ENCODE results near the gene TCHP.

- TF ChIP-seq, protein P1, sequence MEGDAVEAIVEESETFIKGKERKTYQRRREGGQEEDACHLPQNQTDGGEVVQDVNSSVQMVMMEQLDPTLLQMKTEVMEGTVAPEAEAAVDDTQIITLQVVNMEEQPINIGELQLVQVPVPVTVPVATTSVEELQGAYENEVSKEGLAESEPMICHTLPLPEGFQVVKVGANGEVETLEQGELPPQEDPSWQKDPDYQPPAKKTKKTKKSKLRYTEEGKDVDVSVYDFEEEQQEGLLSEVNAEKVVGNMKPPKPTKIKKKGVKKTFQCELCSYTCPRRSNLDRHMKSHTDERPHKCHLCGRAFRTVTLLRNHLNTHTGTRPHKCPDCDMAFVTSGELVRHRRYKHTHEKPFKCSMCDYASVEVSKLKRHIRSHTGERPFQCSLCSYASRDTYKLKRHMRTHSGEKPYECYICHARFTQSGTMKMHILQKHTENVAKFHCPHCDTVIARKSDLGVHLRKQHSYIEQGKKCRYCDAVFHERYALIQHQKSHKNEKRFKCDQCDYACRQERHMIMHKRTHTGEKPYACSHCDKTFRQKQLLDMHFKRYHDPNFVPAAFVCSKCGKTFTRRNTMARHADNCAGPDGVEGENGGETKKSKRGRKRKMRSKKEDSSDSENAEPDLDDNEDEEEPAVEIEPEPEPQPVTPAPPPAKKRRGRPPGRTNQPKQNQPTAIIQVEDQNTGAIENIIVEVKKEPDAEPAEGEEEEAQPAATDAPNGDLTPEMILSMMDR (IDR thresholded peaks at IDR 0.05), result no peak
- TF ChIP-seq POLR2A (IDR thresholded peaks at IDR 0.05), result no peak
Measured at GRCh38 chr12:109871668-109872314, 28.3 kb upstream of the TCHP start.
